ENCODE results near the gene ANKRA2.
"Not testable (repeated sequence)": the region's sequence is repeated elsewhere in the genome, so short reads cannot be mapped to it uniquely, and the experiment has no call there.

The ANKRA2 gene

GRCh38 chr5:73545403-73545779, 20.0 kb downstream of the ANKRA2 start:
- DNase-seq, result no peak

DNA sequence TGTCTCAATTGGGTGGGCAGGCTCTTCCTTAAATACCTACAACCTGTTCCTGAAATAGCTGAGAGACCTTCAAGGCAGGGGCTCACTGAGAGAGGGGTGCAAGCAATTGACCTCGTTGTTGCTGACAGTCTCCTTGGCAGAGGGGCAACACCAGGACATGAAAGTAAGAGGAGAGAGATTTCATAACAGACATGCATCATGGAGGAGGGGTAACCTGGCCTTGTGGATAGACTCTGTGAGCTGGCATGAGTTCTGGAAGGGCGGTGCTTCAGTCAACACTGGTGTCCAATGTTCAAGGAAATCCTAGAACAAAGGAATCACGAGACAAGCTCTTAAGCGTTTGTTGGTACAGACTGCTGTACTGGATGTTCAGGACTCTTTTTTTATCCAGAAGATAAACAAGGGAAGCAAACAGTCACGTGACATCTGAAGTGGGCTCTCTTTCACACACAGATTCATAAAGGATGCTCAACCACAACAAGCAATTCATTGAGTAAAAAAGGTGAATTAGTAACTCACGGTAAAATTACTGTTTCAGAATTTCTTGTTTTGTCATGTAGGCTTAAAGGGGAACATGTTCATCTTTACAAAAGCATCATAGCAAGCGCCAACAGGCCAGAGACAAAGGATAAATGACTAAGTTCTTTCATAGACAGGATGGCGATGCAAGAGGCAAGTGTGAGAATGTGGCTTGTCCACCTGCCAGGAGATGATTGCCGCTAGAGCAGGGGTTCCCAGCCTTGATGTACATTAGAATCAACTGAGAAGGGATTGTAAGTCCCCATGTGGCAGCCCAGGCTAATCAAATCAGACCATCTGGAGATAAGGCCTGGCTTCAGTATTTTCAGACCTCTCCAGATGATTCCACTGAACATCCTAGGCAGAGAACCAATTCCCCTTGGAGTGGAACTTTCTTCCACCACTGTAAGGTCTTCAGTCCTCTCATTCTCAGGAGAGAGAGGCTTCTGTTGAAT, 20.7 kb downstream of the ANKRA2 start:
- DNase-seq, result no peak

DNA sequence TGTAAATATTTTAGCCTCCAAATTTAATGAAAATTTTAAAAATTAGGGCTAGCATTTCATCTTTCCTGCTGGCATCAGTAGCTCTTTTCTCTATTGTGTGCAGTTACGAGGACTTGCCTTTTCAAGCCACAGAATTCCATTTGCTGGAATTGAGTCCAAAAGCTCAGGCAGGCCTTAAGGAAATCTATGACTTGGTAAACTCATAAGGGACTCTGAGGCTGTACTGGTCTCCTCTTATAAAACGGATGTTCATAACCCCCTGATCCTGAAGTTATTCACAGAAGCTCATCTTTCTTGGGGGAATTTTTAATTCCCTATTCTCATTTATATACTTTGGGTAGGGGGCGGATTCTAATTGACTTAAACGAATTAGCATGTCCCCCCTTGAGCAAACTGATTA, 23.4 kb downstream of the ANKRA2 start:
- DNase-seq, result no peak

GRCh38 chr5:73540192-73540591, 25.2 kb downstream of the ANKRA2 start:
- DNase-seq, result no peak

- DNase-seq, result no peak
Observed at GRCh38 chr5:73539730-73540129, 25.7 kb downstream of the ANKRA2 start.

DNA sequence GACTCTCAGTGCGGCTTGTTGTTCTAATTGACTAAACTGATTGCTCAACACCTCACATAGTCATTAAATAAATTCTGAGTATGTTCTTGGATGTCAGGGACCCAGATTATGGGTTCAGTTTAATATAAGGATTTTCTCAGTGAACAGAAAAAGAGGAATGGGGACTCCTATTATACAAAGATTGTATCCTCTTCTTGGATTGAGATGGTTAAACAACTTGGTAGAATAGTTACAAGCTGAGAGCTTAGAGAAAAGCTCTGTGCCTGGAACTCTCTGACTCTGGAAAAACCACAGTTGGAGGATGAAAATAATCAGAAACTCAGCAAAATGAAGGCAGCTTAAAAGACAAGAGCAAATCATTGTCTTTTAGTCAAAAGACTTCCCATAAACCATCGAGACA, 30.5 kb downstream of the ANKRA2 start:
- no peak for DNase-seq

DNA sequence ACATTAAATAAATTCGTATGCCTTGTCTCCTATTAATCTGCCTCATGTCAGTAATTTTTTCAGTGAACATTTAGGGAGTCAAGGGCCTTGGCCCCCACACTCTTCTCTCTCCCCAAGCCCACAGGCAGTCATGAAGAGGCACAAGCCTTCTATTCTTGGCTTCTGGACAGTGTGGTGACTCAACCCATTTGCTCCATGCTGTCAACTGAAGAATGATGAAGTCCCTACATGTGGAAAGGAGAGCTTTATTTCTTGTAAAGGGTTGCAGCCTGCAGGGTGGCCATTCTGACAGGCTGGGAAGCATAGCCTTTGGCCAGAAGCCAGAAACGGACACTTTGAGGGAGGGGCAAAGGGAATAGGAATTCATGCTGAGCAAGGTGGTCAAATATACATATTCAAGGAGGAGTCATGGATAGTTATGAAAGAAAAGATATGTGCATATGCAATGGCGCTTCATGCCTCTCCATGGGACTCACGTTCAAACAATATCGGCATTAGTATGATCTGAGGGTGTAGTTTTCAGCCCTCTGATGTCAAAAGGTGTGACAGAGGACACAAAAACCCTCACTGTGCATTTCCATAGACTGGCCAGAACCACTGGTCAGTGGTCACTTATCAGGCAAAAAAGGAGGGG, 31.3 kb downstream of the ANKRA2 start:
- DNase-seq, result no peak

GRCh38 chr5:73532195-73532594, 33.2 kb downstream of the ANKRA2 start:
- no peak for DNase-seq

DNA sequence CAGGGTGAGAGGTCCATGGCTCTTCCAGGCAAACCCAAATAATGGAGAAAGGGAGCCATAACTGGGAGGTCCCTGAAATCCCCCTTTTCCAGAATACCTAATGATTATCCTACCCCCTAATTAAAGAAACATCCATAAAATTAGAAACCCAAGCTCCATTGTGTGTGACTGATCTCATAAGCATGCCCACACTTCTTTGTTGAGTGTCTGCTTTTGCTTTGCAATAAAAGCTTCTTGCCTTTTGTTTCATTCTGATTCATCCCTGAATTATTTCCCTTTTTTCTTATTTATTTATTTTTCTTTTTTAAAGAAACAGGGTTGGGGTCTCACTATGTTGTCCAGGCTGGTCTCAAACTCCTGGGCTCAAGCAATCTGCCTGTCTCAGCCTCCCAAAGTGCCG, 34.1 kb downstream of the ANKRA2 start:
- DNase-seq, result no peak

DNA sequence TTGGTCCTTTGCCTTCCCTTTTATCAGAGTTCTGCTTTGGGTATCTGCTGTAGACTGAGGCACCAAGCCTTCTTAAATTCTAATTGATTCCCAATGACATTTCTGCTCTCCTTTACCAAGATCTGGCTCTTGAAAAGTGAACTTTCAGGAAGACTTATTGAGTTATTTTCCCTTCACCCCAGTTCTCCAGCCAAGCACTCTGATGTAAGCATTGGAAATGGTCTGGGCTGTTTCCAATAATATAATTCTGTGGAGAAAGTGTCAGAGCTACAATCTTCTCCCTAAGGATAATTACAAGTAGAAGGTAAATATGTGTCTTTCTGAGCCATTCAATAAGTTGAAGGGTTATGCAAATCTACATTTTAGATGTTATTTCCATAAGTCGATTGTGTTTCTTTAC, 36.4 kb downstream of the ANKRA2 start:
- DNase-seq, result no peak

GRCh38 chr5:73528248-73528647, 37.2 kb downstream of the ANKRA2 start:
- DNase-seq, result no peak

DNA sequence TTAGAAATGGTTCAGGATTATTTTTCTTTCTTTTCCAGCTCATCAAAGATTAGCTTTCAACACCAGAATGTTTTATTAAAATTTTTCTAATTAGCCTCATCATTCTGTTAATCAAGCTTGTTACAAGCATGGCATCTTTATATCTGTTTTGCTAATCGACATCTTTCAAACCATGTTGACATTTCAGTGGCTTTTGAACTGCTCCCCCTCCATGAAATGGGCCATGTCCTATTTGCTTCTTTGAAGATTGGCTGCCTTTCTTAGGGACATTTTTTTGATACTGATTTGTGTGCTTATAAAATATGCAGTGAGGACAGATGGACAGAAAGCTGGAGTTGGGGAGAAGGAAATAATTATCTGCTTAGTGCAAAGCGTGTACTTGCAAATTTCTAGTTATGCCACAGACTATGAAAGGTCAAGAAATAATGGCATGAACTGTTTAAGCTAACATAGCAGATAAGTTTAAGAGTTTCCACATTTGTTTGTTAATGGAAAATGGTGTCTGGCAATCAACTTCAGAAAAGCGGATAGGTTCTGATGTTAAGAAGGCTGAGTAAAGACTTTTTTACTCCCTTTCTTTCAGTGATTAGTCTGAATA, 39.7 kb downstream of the ANKRA2 start:
- DNase-seq, result no peak

DNA sequence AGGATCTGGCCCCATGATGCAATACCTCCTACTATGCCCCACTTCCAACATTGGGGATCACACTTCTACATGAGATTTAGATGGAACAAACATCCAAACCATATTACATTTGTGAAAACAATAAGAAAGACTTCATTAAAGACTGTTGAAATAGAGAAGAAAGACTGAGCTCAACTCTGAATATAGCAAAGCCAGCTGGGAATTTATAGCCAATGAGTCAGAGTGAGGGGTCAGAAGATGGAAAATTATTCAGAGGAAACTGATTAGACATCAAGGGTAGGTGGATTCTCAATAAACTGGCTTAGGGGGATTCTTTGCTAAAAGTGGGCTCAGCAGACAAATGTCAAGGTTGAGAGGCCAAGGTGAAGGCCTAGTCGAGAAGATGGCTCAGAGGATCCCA, 41.6 kb downstream of the ANKRA2 start:
- no peak for DNase-seq

- DNase-seq, result no peak
Observed at GRCh38 chr5:73522989-73523388, 42.5 kb downstream of the ANKRA2 start.

- DNase-seq, result peak; percentile 52
Observed at GRCh38 chr5:73519531-73520283, 45.7 kb downstream of the ANKRA2 start.

GRCh38 chr5:73515232-73515631, 50.2 kb downstream of the ANKRA2 start:
- DNase-seq, result no peak

DNA sequence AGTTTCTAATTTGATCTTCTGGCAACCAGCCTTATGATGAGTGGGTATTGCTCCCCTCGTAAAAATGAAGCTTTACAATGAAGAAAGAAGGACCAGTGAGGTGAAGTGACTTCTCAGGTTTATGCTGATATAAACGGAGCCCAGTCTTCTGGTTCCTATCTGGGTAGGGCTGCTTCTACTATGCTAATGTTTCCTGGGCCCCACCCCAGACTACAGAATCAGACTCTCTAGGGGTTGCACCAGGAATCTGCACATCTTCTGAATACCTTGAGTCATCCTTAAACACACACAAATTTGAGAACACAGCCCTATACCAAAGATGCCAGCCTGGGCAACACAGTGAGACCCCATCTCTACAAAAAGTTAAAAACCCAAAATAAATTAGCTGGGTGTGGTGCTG, 51.0 kb downstream of the ANKRA2 start:
- DNase-seq, result no peak

GRCh38 chr5:73513996-73514395, 51.4 kb downstream of the ANKRA2 start:
- DNase-seq, result no peak

- DNase-seq, result not testable (repeated sequence)
Observed at GRCh38 chr5:73508521-73508920, 56.9 kb downstream of the ANKRA2 start.

DNA sequence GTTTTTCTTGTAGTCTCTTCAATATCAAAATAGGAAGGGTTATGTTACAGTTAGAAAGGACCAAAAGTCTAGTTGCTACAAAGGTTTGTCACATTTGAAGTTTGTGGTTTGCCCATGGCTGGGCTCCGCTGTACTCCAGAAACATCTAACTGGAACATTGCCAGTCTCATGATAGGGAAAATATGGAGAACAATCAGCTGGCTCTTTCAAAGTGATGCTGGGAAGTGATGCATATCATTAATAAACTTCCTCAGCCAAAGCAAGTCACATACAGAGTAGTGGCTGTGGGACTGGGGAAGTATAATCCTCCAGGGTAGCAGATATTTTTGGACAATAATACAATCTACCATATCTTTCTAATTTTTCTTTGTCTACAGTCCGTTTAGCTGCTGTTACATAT, 58.4 kb downstream of the ANKRA2 start:
- no peak for DNase-seq

DNA sequence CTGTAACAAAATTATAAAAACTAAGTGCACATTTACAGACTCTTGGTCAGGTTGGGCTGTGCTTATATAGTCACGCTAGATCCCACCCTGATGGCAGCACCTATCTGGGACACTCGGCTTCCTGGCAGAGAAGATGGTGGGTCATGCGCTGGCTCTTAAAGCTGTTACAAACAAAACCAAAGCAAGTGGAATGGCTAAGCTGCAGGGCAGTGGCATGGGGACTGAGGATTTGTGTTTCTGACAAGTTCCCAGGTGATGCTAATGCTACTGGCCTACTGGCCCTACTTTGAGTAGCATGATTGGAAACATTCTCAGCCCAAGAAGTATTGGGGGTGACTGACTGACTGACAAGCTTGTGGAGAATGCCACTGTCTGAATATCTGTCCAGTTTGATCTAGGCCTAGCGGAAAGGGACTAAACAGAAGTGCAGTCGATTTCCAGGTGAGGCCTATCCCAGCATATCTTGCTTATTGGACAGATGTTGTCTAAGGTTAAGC, 58.9 kb downstream of the ANKRA2 start:
- DNase-seq, result no peak

Data from activated CD4-positive, CD25-positive, alpha-beta regulatory T cell treated with anti-CD3 and anti-CD28 coated beads, Interleukin-2, amount 50 U/mL, for 72 hours (primary cell).